MG63 (cell line): ENCODE measurements around the gene PRKG1. TPM values are rescaled to one million over a fixed set of nuclear protein-coding genes. Genes with fewer than 3 reads are reported as not detected.

Experiments
- DNase-seq: peaks from one replicate; pipeline ENCODE4 v3.0.0-alpha.2; 2020
- H3K27me3 ChIP-seq: fragments of 250-450 bp; sonication (Bioruptor Pico); 2 replicates; pipeline ENCODE4 v1.5.1; 2020; ENCODE audit warnings: mild to moderate bottlenecking, moderate library complexity
- H3K36me3 ChIP-seq: fragments of 250-450 bp; sonication (Bioruptor Pico); 2 replicates; pipeline ENCODE4 v1.5.1; 2020; ENCODE audit warnings: mild to moderate bottlenecking, moderate library complexity
- H3K4me3 ChIP-seq: fragments of 250-450 bp; sonication (Bioruptor Pico); 2 replicates; pipeline ENCODE4 v1.5.1; 2020; ENCODE audit warnings: mild to moderate bottlenecking, moderate library complexity
- H3K9me3 ChIP-seq: fragments of 250-450 bp; sonication (Bioruptor Pico); 2 replicates; pipeline ENCODE4 v1.5.1; 2020; ENCODE audit warnings: mild to moderate bottlenecking, moderate library complexity
- total RNA-seq: library from RNA; depleted of rRNA; stranded (reverse); fragments of >200 nt; shearing (Covaris generic); gene quantifications from 2 replicates; pipeline ENCODE4 v1.2.3, GENCODE V29; 2014; ENCODE audit warnings: low replicate concordance

The PRKG1 gene
- total RNA-seq, 1 experiment from 2014 or later = 3.9 TPM

DNA sequence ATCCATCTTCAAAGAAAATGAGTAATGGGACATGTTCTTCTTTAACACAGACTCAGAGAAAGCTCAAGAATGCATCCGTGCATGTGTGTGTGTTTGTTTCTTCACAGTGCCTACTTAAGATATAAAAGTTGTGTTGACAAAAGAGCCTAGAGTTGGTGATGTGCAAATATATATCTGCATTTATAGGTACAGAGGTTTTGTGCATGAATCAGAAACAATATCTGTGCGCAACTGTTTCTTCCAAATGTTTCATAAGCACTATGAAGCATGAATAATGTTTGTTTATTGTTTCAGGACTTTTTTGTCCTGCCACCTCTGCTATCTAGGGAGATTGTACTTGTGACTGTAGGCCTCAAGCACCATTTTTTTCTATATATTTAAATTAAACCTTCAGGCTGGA is 395.4 kb downstream of the PRKG1 start:
- no peaks in the 10 kb centered on the region for H3K27me3 ChIP-seq
- no peaks in the 10 kb centered on the region for H3K9me3 ChIP-seq
- no peak for DNase-seq
- no peak overlapping the region for H3K4me3 ChIP-seq
- H3K36me3 ChIP-seq = no peaks in the 10 kb centered on the region

DNA sequence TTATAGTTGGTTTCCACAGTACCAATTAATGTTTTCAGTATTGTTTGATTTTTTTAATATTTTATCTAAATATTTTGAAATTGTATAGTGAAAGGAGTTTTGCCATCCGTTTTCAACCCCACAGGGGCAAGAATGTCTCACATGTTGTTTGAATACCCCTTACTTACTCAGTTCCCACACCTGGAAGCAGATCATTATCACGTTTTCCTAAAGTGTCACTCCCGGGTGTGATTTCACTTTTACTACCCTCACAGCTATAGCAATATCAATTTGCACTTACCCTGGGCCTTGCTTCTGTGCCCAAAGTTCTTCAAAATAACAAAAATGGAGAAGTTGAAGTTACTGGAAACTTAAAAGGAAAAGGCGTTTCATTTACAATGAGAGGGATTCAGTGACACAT is 397.0 kb downstream of the PRKG1 start:
- no peak overlapping the region for H3K4me3 ChIP-seq

DNA sequence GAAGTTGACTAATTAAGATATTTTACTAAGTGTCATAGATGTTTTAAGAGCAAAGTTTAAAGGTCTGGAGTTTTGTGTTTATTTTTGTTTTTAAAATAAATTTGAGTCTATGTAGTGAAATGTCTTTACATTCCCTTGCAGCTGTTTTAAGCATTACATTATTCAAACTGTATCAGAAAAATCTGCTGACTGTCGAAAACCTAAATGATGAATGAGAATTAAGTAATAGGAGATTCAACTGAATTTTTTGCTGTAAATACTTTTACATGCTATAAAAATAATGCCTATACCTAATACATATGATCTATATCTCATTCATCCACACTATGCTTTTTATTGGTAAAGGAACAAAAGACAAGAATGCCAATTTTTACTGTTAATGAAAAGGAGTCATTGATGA is 397.9 kb downstream of the PRKG1 start:
- H3K4me3 ChIP-seq = no peak overlapping the region
- no peaks in the 10 kb centered on the region for H3K9me3 ChIP-seq
- no peak for DNase-seq
- H3K27me3 ChIP-seq = no peaks in the 10 kb centered on the region
- H3K36me3 ChIP-seq = no peaks in the 10 kb centered on the region

More for the DNA sequence above, 397.0 kb downstream of the PRKG1 start:
- H3K27me3 ChIP-seq = no peaks in the 10 kb centered on the region
- H3K36me3 ChIP-seq = no peaks in the 10 kb centered on the region
- DNase-seq = no peak
- no peaks in the 10 kb centered on the region for H3K9me3 ChIP-seq

DNA sequence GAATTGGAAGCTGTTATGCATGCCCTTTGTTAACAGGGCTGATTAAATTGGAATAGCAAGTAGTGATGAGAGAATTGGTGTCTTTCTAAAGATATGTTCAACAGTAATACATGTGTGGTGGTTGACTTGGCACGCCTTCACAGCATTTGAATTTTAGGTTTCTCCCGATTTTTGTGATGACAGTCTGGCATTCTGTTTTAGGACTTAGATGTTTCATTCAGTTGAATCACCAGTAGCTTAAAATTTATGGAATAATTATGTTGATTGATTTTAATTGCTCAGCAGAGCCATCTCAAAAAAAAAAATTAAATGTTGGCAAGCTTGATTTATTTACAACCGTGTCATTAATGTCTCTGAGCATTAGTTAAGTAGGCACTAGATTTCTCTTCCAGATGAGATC is 405.4 kb downstream of the PRKG1 start:
- no peak for DNase-seq
- H3K9me3 ChIP-seq = no peaks in the 10 kb centered on the region
- no peaks in the 10 kb centered on the region for H3K36me3 ChIP-seq
- H3K27me3 ChIP-seq = no peaks in the 10 kb centered on the region
- H3K4me3 ChIP-seq = no peak overlapping the region

DNA sequence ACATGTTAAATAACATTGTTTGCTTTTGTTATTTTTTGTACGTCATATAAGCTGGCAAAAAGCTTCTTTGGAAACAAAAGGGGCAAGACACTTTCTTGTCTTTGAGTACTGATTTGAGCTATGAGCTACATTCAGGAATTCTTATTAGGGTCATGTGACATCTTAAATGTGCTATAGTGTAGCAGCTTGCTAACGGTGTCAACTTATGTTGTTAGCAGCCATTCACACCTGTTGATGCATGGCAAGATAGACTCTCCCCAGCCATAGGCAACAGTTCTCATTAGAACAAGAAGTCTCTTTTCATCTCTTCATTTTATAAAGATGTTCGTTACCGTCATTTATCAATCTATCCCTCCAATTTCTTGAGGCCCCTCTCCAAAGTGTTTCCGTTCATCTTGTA is 411.4 kb downstream of the PRKG1 start:
- no peaks in the 10 kb centered on the region for H3K36me3 ChIP-seq
- no peak for DNase-seq
- no peak overlapping the region for H3K4me3 ChIP-seq
- no peaks in the 10 kb centered on the region for H3K27me3 ChIP-seq
- H3K9me3 ChIP-seq = no peaks in the 10 kb centered on the region

DNA sequence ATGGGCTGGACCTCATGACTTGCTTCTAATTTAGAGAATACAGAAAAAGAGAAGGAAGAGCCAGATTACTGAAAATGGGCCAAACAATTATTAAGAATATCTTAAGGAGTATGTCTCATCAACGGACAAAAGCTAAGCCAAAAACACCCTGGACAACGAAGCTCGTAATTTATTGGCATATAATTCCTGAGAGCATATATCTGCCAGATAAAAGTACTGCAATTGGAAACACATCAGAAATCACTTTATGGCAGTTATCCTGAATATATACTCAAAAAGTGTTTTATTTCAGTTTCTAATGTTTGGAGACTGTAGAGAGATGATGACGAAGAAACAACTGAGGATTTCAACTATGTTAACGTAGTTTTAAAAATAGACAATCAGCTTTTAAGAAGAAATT is 413.3 kb downstream of the PRKG1 start:
- Histone ChIP-seq H3K27me3 (no peaks in the 10 kb centered on the region), H3K4me3 (no peak overlapping the region), H3K36me3 (no peaks in the 10 kb centered on the region), H3K9me3 (no peaks in the 10 kb centered on the region)
- DNase-seq = no peak

DNA sequence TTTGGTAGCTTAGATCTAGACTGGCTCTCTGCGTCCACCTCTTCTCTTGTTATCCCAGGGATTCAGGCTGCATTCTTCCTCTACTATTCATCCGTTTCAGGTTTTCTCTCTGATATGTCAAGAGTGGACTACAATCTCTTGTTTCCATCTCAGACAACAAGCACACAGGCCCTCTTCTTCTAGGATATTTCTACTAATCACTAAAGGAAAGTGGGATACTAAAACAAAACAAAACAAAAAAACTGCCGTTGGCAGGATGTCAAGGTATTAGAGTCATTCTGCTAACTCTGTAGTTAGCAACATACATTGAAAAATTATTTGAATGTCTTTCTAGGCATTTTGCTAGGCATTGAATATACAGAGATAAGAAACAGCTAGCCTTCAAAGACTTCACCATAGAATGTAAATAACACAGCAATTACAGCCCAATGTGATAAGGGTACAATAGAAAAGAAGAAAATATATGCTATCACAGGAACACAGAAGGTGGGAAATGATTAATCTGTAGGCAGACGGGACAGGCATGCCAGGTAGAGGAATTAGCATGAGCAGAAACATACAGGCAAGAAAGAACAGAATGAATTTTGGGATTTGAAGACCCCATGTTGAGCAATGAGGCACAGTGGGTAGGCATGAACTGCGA is 414.6 kb downstream of the PRKG1 start:
- H3K27me3 ChIP-seq = no peaks in the 10 kb centered on the region
- H3K4me3 ChIP-seq = no peak overlapping the region
- no peaks in the 10 kb centered on the region for H3K9me3 ChIP-seq
- no peaks in the 10 kb centered on the region for H3K36me3 ChIP-seq
- DNase-seq = no peak

DNA sequence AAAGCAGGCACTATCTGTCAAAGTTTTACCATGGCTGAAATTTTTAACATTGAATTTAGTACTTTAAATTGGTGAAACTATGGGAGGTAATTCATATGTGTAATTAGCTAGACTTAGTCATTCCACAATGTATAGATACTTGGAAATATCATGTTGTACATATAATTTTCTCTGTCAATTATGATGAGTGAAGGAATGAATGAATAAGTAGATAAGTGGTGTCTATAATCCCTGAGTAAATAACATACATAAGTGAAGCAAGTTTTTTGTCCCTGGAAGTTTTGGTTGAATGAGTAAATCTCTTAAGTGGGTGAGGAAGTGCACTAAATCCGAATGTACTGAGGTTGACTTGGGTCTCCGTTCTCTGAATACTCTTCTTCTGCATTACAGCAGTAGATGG is 424.1 kb downstream of the PRKG1 start:
- Histone ChIP-seq H3K36me3 (no peaks in the 10 kb centered on the region), H3K4me3 (no peak overlapping the region), H3K9me3 (no peaks in the 10 kb centered on the region), H3K27me3 (no peaks in the 10 kb centered on the region)
- DNase-seq = no peak

DNA sequence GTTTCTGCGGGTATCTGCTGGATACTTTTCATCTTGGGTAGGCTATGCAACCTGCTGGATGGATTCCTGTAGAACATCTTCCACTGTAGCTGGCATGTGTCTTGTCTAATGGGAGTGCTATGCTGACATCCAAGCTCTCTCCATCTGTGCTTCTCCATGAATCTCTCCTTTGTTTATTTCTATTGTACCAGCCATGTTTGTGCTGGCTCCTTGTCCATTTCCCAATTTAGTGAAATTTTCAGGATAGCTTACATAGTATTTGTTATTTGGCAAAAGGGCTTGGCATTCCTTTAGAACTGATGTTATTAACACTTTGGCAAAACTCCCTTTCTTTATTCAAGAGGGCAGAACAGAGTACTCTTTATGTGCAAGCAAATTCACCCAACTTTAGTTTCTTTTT is 427.1 kb downstream of the PRKG1 start:
- Histone ChIP-seq H3K4me3 (no peak overlapping the region), H3K27me3 (no peaks in the 10 kb centered on the region), H3K9me3 (no peaks in the 10 kb centered on the region), H3K36me3 (no peaks in the 10 kb centered on the region)
- peak; percentile 66 for DNase-seq

DNA sequence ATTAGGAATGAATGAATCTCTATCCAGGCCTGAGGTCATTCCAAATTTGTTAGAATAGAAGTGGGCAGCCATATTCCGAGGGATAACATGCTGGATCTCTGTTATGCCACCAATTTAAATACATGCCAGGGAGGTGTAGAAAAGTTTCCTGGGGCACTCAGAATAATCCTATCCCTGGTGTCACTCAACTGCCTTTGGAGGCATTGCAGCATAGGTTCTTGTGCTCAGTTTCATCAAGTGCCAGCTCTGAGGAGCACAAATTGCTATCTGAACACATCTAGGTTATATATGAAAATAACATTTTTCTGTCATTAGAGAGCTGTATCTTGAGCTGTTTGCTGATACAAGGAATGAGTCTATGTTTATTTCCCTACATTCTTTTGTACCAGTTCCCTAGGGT is 427.8 kb downstream of the PRKG1 start:
- Histone ChIP-seq H3K27me3 (no peaks in the 10 kb centered on the region), H3K9me3 (no peaks in the 10 kb centered on the region), H3K36me3 (no peaks in the 10 kb centered on the region), H3K4me3 (no peak overlapping the region)
- peak; percentile 5 for DNase-seq

DNA sequence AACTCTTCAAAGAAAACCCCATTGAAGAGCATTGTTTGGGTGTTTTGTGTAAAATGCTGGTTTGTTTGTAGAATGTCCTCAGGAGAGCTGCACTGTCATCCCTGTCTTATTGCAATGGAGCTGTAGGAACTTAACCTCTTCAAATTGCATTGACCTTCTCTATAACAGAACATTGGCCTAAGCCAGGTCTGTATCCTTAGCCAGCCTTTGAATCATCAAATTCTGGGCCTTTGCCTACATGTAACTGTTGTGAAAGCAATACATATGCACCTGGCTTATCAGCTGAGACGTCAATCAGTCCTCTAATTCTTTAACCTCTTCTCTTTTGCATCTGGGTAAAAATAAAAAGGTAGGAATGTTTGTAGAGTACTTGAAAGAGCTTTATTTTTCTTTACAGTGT is 429.1 kb downstream of the PRKG1 start:
- Histone ChIP-seq H3K4me3 (no peak overlapping the region), H3K27me3 (no peaks in the 10 kb centered on the region), H3K9me3 (no peaks in the 10 kb centered on the region), H3K36me3 (no peaks in the 10 kb centered on the region)
- DNase-seq = no peak

DNA sequence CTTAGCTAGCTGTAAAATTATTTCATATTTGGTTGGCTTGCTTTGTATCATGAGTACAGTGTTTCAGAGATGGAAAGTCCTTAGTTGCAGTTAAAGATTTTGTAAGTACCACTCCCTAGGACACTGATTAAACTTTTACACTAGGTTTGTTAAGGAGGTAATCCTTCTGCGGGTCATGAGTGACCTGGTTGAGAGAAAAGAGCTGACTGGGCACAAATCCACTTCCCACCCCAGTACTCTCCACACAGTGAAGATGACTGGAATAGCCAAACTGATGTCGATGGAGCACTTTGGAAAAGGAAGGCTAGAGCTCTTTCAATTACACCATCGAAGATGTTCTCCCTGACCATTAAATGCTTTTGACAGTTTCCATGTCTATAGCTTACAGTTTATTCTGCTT is 433.2 kb downstream of the PRKG1 start:
- Histone ChIP-seq H3K27me3 (no peaks in the 10 kb centered on the region), H3K36me3 (no peaks in the 10 kb centered on the region), H3K9me3 (0 out of 2 replicates have a peak, but pooled peaks cover 2% of the 10 kb centered on the region), H3K4me3 (no peak overlapping the region)
- DNase-seq = no peak

DNA sequence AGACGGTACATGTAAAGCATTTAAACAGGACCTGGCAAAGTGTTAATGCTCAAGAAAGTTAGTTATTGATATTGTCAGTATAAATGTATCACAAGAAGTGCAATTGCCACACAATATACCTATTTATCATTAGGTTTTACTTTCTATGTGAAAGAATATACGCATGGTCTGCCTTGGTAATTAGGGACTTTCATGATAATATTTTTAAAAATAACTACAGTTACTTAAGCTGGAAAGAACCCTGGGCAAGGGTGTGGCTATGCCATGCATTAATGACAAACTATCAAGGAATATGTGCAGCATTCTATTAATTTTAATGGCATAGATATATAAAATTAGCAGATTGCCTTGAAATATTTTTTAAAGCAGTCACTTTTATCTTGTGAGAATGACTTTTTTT is 433.9 kb downstream of the PRKG1 start:
- DNase-seq = no peak

DNA sequence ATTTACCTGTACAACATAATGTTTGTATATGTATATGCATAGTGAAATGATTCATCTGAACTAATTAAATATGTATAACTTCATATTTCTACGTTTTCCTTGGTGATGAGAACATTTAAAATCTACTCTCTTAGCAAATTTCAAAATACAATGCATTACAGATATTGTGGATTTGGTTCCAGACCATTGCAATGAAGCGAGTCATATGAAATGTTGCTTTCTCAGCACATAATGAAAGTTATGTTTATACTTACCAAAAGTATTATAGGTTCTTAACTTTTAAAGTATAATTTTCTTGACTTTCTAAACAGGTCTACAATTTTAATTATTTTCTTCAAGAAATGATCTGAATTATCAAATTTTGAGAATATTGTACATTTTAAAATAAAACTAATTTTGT is 435.9 kb downstream of the PRKG1 start:
- Histone ChIP-seq H3K27me3 (no peaks in the 10 kb centered on the region; the same call in 1 of the 2 replicates), H3K4me3 (no peak overlapping the region), H3K9me3 (0 out of 2 replicates have a peak, but pooled peaks cover 2% of the 10 kb centered on the region), H3K36me3 (no peaks in the 10 kb centered on the region)
- no peak for DNase-seq

More for the DNA sequence above, 433.9 kb downstream of the PRKG1 start:
- H3K4me3 ChIP-seq = no peak overlapping the region
- H3K27me3 ChIP-seq = no peaks in the 10 kb centered on the region
- 0 out of 2 replicates have a peak, but pooled peaks cover 2% of the 10 kb centered on the region for H3K9me3 ChIP-seq
- H3K36me3 ChIP-seq = no peaks in the 10 kb centered on the region

DNA sequence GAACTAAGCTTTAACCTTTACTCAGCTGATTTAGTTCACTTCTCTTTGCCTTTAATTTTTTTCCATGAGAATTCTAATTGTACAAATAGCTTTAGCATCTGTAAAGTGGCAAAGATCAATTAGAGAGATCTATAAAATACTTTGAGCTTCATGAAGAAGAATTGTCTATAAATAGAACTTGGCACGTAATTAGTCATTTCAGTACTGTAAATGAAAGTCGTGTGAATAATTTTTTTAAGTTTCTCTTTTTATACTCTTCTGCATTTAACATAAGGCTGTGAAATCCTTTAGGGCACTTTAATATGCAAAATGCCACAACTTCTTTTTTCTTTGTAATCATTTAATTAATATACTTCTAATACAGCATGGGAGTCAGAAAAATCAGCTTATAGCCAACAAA is 447.3 kb downstream of the PRKG1 start:
- H3K36me3 ChIP-seq = no peaks in the 10 kb centered on the region
- no peak for DNase-seq
- H3K27me3 ChIP-seq = no peaks in the 10 kb centered on the region

DNA sequence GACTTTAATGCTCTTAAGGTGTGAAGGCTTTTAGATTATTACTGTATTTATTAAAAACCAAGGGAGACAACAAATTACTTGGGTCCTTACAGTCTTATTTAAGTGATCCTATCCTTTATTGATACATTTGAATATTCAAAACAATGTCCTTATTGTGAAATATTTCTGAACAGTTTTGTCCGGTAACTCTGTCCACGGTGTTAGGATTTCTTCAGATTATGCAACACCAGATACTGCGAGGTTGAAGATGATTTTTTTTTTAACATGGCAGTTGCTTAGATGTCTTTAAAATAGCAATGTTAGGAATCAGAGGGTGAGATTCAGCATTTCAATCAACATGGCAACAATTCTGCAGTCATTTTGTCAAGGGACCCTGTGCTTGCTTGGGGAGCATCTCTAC is 448.6 kb downstream of the PRKG1 start:
- DNase-seq = no peak
- no peak overlapping the region for H3K4me3 ChIP-seq
- no peaks in the 10 kb centered on the region for H3K36me3 ChIP-seq
- H3K27me3 ChIP-seq = no peaks in the 10 kb centered on the region
- no peaks in the 10 kb centered on the region for H3K9me3 ChIP-seq

More for the DNA sequence above, 447.3 kb downstream of the PRKG1 start:
- no peaks in the 10 kb centered on the region for H3K9me3 ChIP-seq
- no peak overlapping the region for H3K4me3 ChIP-seq

DNA sequence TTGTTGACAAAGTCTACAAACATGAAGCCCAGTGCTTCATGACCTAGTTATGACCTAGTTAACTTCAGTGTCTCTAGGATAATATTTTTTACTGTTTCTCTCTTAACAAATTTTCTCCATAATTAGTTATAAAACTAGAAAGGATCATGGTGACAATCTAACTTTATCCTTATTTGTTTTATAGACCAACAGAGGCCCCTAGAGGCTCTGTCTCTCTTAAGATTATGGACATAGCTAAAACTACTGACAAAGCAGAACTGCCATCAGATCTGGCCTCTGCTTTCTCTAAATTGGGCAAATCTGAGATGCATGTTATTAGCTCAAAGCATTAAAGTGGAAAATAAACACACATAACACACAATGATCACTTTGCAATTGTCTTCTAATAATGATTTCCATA is 449.2 kb downstream of the PRKG1 start:
- no peaks in the 10 kb centered on the region for H3K36me3 ChIP-seq
- H3K27me3 ChIP-seq = no peaks in the 10 kb centered on the region
- no peaks in the 10 kb centered on the region for H3K9me3 ChIP-seq
- DNase-seq = no peak
- H3K4me3 ChIP-seq = no peak overlapping the region

DNA sequence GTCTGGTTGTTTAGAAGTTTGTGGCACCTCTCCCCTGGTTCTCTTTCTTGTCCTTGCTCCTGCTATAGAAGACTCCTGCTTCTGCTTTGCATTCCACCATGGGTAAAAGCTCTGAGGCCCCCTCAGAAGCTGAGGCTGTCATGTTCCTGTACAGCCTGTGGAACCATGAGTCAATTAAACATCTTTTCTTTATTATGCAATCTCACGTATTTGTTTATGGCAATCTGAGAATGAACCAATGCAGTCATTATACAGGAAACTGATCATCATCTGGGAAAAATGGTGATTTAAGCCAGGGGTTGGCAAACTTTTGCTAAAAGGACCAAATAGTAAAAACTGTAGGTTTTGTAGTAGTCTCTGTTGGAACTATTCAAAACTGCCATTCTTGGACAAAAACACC is 449.8 kb downstream of the PRKG1 start:
- H3K4me3 ChIP-seq = no peak overlapping the region
- no peaks in the 10 kb centered on the region for H3K9me3 ChIP-seq
- peak; percentile 14 for DNase-seq
- no peaks in the 10 kb centered on the region for H3K36me3 ChIP-seq
- H3K27me3 ChIP-seq = no peaks in the 10 kb centered on the region
